ENCODE results near the gene ANKRD44.

DNA sequence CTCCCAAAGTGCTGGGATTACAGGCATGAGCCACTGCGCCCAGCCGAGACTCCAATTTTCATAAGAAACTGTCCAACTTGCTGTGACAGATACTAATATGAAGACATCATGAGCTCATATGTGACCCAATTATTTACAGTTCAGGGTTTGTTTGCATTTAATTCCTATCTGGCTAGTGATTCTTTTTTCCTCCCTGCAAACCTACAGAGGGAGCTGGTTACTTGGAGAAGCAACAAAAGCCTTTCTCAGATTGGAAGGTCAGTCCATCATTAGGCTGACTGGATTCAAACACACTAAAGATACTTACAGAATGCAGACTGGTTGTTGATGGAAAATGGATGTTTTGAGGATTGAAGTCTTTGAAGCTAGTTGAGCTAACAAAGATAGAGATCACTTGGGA is 176.4 kb downstream of the ANKRD44 start:
- TF ChIP-seq, protein P1, sequence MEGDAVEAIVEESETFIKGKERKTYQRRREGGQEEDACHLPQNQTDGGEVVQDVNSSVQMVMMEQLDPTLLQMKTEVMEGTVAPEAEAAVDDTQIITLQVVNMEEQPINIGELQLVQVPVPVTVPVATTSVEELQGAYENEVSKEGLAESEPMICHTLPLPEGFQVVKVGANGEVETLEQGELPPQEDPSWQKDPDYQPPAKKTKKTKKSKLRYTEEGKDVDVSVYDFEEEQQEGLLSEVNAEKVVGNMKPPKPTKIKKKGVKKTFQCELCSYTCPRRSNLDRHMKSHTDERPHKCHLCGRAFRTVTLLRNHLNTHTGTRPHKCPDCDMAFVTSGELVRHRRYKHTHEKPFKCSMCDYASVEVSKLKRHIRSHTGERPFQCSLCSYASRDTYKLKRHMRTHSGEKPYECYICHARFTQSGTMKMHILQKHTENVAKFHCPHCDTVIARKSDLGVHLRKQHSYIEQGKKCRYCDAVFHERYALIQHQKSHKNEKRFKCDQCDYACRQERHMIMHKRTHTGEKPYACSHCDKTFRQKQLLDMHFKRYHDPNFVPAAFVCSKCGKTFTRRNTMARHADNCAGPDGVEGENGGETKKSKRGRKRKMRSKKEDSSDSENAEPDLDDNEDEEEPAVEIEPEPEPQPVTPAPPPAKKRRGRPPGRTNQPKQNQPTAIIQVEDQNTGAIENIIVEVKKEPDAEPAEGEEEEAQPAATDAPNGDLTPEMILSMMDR (conservative IDR thresholded peaks at IDR 0.05 in 1 of 2, IDR thresholded peaks at IDR 0.05 in 1 of 2; ENCODE audit: extremely low read depth in 1 of 2, insufficient read depth in 1 of 2, low read depth in 1 of 2, low read length in 2 of 2): no peak
- no peak for TF ChIP-seq EZH2 (IDR thresholded peaks at IDR 0.05; ENCODE audit: borderline replicate concordance, low read length)

Data from mammary epithelial cell (primary cell).